Right cardiac atrium (tissue), 5 donors: ENCODE results near the gene OR10AG1. TPM values are rescaled to one million over a fixed set of nuclear protein-coding genes. Genes with fewer than 3 reads are reported as not detected.

ENCODE experiments used
- ATAC-seq, 2 donors: fragments of 200-7000 bp; cut with Tn5 transposase; one replicate each; pipeline versions ENCODE4 v1.8.0 to v1.9.1; 2020; ENCODE audit warnings: moderate library complexity in 2 of 2, mild to moderate bottlenecking in 1 of 2
- DNase-seq, 3 donors: peaks; one replicate each; pipeline ENCODE4 v3.0.0-alpha.2; 2020
- H3K27ac ChIP-seq: one replicate; pipeline ENCODE4 v1.5.1; 2013; ENCODE audit warnings: mild to moderate bottlenecking, low read length, control low read depth, moderate library complexity
- H3K27me3 ChIP-seq: one replicate; pipeline ENCODE4 v1.6.1; 2013; ENCODE audit not compliant: control insufficient read depth, insufficient read depth
- H3K4me1 ChIP-seq: one replicate; pipeline ENCODE4 v1.6.1; 2013; ENCODE audit warnings: low read length; ENCODE audit not compliant: control insufficient read depth, insufficient read depth
- H3K4me3 ChIP-seq: one replicate; pipeline ENCODE4 v1.5.1; 2013; ENCODE audit warnings: low read length, control low read depth
- H3K9me3 ChIP-seq: one replicate; pipeline ENCODE4 v1.6.1; 2013; ENCODE audit warnings: low read length; ENCODE audit not compliant: control insufficient read depth
- WGBS: extraction: QIAGEN DNeasy Blood & Tissue Kit; methylation state at CpG from one replicate; pipeline ENCODE4 v1.1.7; 2013; 5-methylcytosine and 5-hydroxymethylcytosine counted together
- intact Hi-C, 4 donors: fragments of 100-400 bp; cut with DNase I; formaldehyde crosslinking; loops; one replicate each; pipeline versions ENCODE4 v1.11.0 to v1.14.0; 2022 to 2023
- long read RNA-seq, 4 donors: library from polyadenylated mRNA; unstranded; transcript quantifications; one replicate each; pipeline ENCODE4 v2.0.0, GENCODE V29; 2020 to 2021
- polyA plus RNA-seq: library from polyadenylated mRNA; stranded (reverse); fragments of 200-250 nt; gene quantifications from one replicate; pipeline ENCODE4 v1.2.3, GENCODE V29; 2013
- total RNA-seq, 4 donors: library from RNA; stranded (reverse); fragmentation: NEBNext Ultra II Directional; extraction: Animal tissue kit (Norgen Biotek cat#: 25700); gene quantifications; one replicate each; pipeline ENCODE4 v1.2.1, GENCODE V29; 2021
- donor health status: healthy with polysubstance abuse.
- donor health status: DM: no; HTN: yes; CAD: no.
- donor health status: DM: no; HTN: no; CAD: no.
- donor health status: DM: no; HTN: yes; CAD: no; lungs with severe emphysema.
- donor health status: DM: yes; HTN: yes; CAD: no.

The OR10AG1 gene, protein sequence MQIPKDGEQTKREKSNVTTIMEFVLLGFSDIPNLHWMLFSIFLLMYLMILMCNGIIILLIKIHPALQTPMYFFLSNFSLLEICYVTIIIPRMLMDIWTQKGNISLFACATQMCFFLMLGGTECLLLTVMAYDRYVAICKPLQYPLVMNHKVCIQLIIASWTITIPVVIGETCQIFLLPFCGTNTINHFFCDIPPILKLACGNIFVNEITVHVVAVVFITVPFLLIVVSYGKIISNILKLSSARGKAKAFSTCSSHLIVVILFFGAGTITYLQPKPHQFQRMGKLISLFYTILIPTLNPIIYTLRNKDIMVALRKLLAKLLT
- total RNA-seq = not detected
- polyA plus RNA-seq = not detected
- long read RNA-seq, donor 1 = 0 reads
- long read RNA-seq, donor 2 = 0 reads
- long read RNA-seq, donor 3 = 0 reads
- long read RNA-seq, donor 4 = 0 reads

DNA sequence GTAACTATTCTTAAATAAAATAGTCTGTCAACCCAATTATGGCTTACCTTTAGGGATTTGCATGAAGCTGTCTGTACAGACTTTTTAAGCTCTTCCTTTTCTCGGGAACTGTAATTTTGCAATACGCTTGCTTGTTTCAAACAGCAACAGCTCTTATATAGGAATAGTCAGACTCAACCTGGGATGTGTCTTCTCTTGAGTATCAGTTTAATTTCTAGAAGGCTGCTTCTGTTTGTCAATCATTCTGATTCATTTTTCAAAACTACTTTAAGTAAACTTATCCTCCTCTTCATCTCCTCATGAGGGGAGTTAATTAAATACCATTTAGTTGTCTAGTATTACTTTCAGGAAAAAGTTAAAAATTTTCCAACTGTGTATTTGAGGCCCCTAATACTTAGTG is at the start of gene OR10AG1:
OR10AG1 (minus strand) TSS at position 101 of the 400 bp plus-strand sequence; CDS start at position 63, 38 bp downstream.
- no peak within 1 kb of the TSS for H3K27ac ChIP-seq
- H3K4me3 ChIP-seq = no peak within 1 kb of the TSS
- ATAC-seq (no peak), DNase-seq (no peak)
- no peaks in the 10 kb centered on the region for H3K9me3 ChIP-seq
- 77% methylated on average over 2 of the region's 2 CpGs for WGBS
- H3K27me3 ChIP-seq = no peaks in the 10 kb centered on the region
- intact Hi-C loops = no loop called here
- no peaks in the 10 kb centered on the region for H3K4me1 ChIP-seq

DNA sequence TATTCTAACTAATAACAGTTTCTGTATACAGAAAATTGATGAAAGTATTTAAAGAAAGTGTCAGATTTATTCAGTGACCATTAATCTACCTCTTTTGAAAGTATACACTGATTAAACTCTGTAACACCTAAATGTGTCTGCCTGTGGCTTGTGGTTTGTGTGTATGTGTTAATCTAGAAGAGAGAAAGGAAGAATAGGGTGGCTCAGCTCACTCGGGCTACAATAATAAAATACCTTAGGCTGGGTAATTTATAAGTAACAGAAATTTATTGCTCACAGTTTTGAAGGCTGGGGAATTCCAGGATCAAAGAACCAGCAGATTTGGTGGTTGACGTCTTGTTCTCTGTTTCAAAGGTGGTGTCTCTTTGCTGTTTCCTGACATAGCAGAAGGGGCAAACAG is 44.1 kb upstream of the OR10AG1 start:
- Histone ChIP-seq H3K4me3 (no peak overlapping the region), H3K27me3 (no peaks in the 10 kb centered on the region), H3K4me1 (no peaks in the 10 kb centered on the region), H3K27ac (no peak overlapping the region), H3K9me3 (no peaks in the 10 kb centered on the region)
- ATAC-seq = no peak
- DNase-seq = no peak
- intact Hi-C loops = no loop called here
- 70% methylated on average over 2 of the region's 2 CpGs for WGBS

DNA sequence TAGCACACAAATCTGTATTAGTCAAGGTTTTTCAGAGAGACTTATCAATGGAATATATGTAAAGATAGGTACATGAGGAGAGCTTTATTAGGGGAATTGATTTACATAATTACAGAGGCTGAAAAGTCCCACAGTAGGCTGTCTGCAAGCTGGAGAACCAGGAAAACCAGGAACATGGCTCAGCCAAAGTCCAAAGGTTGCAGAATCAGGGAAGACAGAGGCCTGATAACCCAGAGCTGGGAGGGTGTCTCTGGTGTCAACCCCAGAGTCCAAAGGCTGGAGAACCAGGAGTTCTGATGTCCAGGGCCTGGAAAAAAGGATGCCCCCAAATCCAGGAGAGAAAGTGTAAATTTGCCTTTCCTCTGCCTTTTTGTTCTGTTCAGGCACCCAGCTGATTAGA is 41.0 kb upstream of the OR10AG1 start:
- DNase-seq = no peak
- H3K4me1 ChIP-seq = no peaks in the 10 kb centered on the region
- no peaks in the 10 kb centered on the region for H3K27me3 ChIP-seq
- ATAC-seq = no peak
- no peaks in the 10 kb centered on the region for H3K9me3 ChIP-seq
- intact Hi-C loops = no loop called here
- H3K27ac ChIP-seq = no peak overlapping the region
- no peak overlapping the region for H3K4me3 ChIP-seq

DNA sequence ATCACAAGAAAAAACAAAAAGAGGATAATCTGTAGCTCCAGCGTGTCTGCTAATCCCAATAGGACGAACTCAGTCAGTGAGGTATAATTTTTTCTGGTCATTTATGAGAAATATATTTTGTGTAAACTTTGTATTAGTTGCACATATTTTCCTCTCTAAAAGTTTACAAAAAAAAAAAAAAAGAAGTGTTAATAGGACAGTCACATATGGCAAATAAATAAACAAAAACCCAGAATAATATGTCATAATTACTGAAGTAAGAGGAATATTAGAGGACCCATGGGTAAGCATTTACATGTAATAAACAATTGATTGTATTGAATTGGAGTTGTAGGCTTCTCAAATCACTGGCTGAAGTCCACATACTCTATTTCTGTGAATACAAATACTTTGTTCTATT is 24.8 kb upstream of the OR10AG1 start, which contains the start of gene OR5F1:
OR5F1 (minus strand) TSS at position 101 of the 400 bp plus-strand sequence; CDS start at position 101, 0 bp downstream.
- WGBS = 57% methylated on average over 2 of the region's 2 CpGs
- H3K27me3 ChIP-seq = no peaks in the 10 kb centered on the region
- H3K9me3 ChIP-seq = no peaks in the 10 kb centered on the region
- intact Hi-C loops = no loop called here
- DNase-seq = no peak
- no peak within 1 kb of the TSS for H3K27ac ChIP-seq
- ATAC-seq = no peak
- H3K4me3 ChIP-seq = no peak within 1 kb of the TSS
- no peaks in the 10 kb centered on the region for H3K4me1 ChIP-seq

DNA sequence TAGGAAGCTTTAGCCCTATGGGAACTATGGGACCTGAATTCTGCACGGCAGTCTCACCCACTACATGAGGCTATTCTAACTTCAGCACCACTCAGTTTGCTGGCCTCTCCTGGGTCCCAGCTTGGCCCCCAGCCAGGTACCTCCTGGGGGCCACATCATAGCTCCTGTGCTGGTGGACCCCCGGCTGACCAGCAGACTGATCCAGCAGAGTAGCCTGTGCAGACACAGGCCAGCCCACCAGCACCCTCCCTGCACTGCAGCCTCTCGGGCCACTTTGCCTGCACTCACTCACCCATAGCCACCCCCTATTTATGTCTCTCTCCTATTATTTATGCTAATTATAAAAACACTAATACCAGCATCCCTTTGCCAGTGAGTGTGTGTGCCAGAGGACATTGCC is 1.2 kb upstream of the OR10AG1 start:
- Histone ChIP-seq H3K4me3 (no peak overlapping the region), H3K4me1 (no peaks in the 10 kb centered on the region), H3K27ac (no peak overlapping the region), H3K27me3 (no peaks in the 10 kb centered on the region), H3K9me3 (no peaks in the 10 kb centered on the region)
- WGBS = 87% methylated on average over 3 of the region's 3 CpGs
- DNase-seq = peak in 2 of 3 donors; percentile 27 to 51
- intact Hi-C loops = no loop called here
- ATAC-seq = no peak

DNA sequence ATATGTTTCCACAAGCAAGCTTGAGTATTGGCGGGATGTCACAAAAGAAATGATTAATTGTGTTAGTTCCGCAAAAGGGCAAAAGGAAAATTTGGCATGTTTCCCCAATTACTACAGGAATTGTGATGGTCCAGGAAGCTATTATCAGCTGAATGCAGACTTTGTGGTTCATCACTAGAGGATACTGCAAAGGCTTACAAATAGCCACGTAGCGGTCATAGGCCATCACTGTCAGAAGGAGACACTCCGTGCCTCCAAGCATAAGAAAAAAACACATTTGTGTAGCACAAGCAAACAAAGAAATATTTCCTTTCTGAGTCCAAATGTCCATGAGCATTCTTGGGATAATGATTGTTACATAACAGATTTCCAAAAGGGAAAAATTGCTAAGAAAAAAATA is 1.8 kb downstream of the OR10AG1 start:
- no peaks in the 10 kb centered on the region for H3K4me1 ChIP-seq
- H3K4me3 ChIP-seq = no peak overlapping the region
- no peaks in the 10 kb centered on the region for H3K27me3 ChIP-seq
- no peak for ATAC-seq
- H3K9me3 ChIP-seq = no peaks in the 10 kb centered on the region
- no peak overlapping the region for H3K27ac ChIP-seq
- no peak for DNase-seq
- 62% methylated on average over 5 of the region's 5 CpGs for WGBS
- intact Hi-C loops = no loop called here

DNA sequence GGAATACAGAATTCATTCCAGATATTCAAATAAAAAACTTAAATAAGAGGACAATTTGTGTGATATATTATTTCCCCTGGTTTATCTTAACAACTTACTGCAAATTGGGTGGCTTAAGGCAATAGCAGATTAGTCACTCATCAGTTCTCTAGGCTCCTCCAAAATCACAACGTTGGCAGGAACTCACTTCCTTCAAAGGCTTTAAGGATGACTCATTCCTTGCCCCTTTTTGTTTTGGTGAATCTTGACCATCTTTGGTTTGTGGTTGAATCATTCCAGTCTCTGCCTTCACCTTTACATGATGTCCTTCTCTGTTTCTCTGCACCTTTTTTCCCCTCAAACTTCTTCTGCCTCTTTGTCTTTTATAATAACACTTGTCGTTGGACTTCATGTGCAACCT is 3.4 kb downstream of the OR10AG1 start:
- H3K27ac ChIP-seq = no peak overlapping the region
- no peaks in the 10 kb centered on the region for H3K4me1 ChIP-seq
- DNase-seq (no peak), ATAC-seq (no peak)
- no peak overlapping the region for H3K4me3 ChIP-seq
- intact Hi-C loops = no loop called here
- no peaks in the 10 kb centered on the region for H3K27me3 ChIP-seq
- WGBS = 61% methylated on average over 2 of the region's 2 CpGs
- no peaks in the 10 kb centered on the region for H3K9me3 ChIP-seq

DNA sequence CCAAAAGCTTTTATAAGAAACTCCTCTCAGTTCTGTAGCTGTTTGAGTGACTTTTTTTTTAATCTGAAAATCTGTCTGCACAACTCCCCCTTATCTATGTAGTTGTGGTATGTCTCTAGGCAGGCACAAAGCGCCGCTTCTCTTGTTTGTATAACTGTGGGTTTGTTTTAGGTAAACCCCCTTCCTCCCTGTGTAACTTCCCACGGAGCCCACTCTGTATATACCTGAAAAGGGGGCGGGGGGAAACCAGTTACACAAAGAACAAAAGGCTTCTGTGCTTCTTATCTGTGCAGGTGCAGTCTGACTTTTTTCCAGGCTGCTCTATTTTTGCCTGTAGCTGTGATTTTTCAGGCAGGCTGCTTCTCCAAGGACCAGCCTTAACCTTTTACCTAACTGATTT is 13.2 kb downstream of the OR10AG1 start:
- no peak for DNase-seq

DNA sequence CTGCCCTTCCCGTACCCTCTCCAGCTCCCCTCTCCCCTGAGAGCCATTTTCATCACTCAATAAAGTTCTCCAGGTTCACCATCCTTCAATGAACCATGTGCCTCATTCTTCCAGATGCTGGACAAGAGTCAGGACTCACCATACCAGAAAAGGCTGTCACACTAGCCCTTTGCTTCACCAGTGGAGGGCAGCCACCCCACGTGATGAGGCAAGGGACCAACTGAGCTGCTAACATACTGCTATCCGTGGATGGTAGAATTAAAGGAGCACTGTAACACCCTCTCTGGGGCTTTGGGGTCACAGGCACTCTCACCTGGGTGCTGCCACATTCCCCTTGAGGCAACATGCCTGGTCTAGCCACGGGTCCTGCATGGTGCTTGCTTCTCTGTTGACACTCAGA is 20.4 kb downstream of the OR10AG1 start:
- H3K27ac ChIP-seq = no peak overlapping the region
- H3K4me3 ChIP-seq = no peak overlapping the region
- DNase-seq (no peak), ATAC-seq (no peak)
- no peaks in the 10 kb centered on the region for H3K27me3 ChIP-seq
- intact Hi-C loops = no loop called here
- no peaks in the 10 kb centered on the region for H3K9me3 ChIP-seq
- H3K4me1 ChIP-seq = no peaks in the 10 kb centered on the region
- whole genome bisulfite sequencing = 71% methylated on average over 4 of the region's 4 CpGs

More for the DNA sequence above, 13.2 kb downstream of the OR10AG1 start:
- no peak for ATAC-seq
- H3K27ac ChIP-seq = no peak overlapping the region
- H3K4me1 ChIP-seq = no peaks in the 10 kb centered on the region
- no peaks in the 10 kb centered on the region for H3K27me3 ChIP-seq
- H3K4me3 ChIP-seq = no peak overlapping the region
- 62% methylated on average over 4 of the region's 4 CpGs for WGBS
- H3K9me3 ChIP-seq = no peaks in the 10 kb centered on the region
- intact Hi-C loops = no loop called here

DNA sequence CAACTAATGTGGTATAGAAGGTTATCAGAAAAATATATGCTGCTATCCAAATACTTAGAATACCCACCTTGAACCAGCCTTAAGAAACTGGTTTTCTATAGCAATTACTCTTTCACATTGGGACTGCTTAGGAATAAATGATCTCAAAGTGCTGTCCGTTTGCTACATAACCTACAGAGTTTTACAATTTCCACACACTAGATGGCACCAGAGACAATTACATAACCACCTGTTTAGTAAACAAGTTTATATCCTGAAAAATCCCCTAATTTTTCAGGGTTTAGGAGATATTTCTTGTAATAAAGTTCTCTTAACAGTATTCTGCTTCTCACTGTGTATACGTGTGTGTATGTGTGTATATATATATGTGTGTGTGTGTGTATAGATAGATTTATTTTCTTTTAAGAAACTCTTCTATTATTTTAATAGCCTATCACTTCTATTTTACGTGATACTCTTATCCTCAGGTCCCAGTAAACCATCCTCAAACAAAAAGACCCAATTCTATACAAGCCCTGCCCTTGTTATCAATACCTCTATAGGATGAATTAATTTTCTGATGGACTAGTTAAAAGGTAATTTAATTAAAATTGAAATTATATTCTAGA is 26.9 kb downstream of the OR10AG1 start:
- no peaks in the 10 kb centered on the region for H3K4me1 ChIP-seq
- no peak overlapping the region for H3K27ac ChIP-seq
- no peak for ATAC-seq
- H3K27me3 ChIP-seq = no peaks in the 10 kb centered on the region
- 2% methylated on average over 3 of the region's 3 CpGs for WGBS
- no peak for DNase-seq
- no peak overlapping the region for H3K4me3 ChIP-seq
- no peaks in the 10 kb centered on the region for H3K9me3 ChIP-seq
- intact Hi-C loops = no loop called here

DNA sequence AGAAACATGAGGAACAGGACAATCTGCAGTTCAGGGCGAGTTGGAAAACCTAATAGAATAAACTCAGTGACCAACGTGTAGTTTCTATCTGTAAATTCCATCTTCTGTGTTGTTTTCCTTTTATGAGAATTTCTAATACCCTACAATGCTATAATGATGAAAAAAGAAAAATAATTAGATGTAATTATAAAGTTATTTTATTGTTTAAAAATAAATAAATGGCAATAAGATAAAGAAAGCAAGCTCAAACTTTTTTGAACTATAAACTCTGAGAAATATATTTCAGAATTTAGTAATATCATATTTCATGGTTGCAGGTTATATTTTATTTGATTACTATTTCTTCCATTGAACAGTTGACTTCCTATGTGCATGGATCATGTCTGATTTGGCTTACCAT is 33.4 kb downstream of the OR10AG1 start, which contains the start of gene OR5I1:
OR5I1 (minus strand) TSS at position 101 of the 400 bp plus-strand sequence; CDS start at position 101, 0 bp downstream.
- no peaks in the 10 kb centered on the region for H3K4me1 ChIP-seq
- H3K9me3 ChIP-seq = no peaks in the 10 kb centered on the region
- H3K27ac ChIP-seq = no peak within 1 kb of the TSS
- H3K4me3 ChIP-seq = no peak within 1 kb of the TSS
- ATAC-seq (no peak), DNase-seq (no peak)
- intact Hi-C loops = no loop called here
- H3K27me3 ChIP-seq = no peaks in the 10 kb centered on the region
- 64% methylated on average over 2 of the region's 2 CpGs for WGBS
